HepG2 (cell line): Measurements from ENCODE around the gene FHIT. TPM values are rescaled to one million over a fixed set of nuclear protein-coding genes. Genes with fewer than 3 reads are reported as not detected.

Experiments used
- ATAC-seq: fragments of 200-7000 bp; cut with Tn5 transposase; 3 replicates; pipeline ENCODE4 v1.9.1; 2020; ENCODE audit warnings: mild to moderate bottlenecking, moderate library complexity
- BruUV-seq: library from RNA; stranded (reverse); fragments of 400-500 nt; replicated peaks from 2 replicates; lab custom pipeline; 2021; lab: Mats Ljungman, UMichigan
- CTCF ChIA-PET: fragments of 300-600 bp; formaldehyde crosslinking; extraction: SDS; loops from one replicate; lab custom pipeline; 2021; ENCODE audit warnings: low total read pairs, inconsistent platforms, low intra/inter-chr PET ratio; lab: Yijun Ruan, JAX
- POLR2A ChIA-PET: fragments of 350-600 bp; sonication (Branson Sonifier 250); formaldehyde crosslinking; loops from one replicate; lab custom pipeline; 2020; ENCODE audit warnings: antibody characterized with exemption, inconsistent platforms; lab: Yijun Ruan, JAX
- DNase-seq: peaks from one replicate; pipeline ENCODE4 v3.0.0-alpha.2; 2015; ENCODE audit warnings: low spot score
- FAIRE-seq: peaks from 3 replicates; lab custom pipeline; 2011; peaks lifted over from hg19 to GRCh38; lab: Jason Lieb, UNC
- H2AFZ ChIP-seq: one replicate; pipeline ENCODE4 v1.6.1; 2011; ENCODE audit warnings: low read length, inconsistent platforms
- H3K27ac ChIP-seq: fragments of 300-600 bp; 3 replicates; pipeline ENCODE4 v1.8.0; 2011; ENCODE audit warnings: mixed run types, mild to moderate bottlenecking, mixed read lengths, low read length, inconsistent platforms; ENCODE audit not compliant: insufficient read depth; ENCODE audit errors: extremely low read length
- H3K27me3 ChIP-seq, 2 experiments: fragments of 200-600 bp in 1 of 2; 2 replicates in 1 of 2; 3 replicates in 1 of 2; pipeline versions ENCODE4 v1.6.0 to v1.8.0; 2011; ENCODE audit warnings: low read length in 2 of 2, mild to moderate bottlenecking in 2 of 2, moderate library complexity in 2 of 2, inconsistent platforms in 1 of 2; ENCODE audit not compliant: insufficient read depth in 2 of 2, control insufficient read depth in 1 of 2
- H3K36me3 ChIP-seq, 2 experiments: fragments of 200-600 bp in 1 of 2; replicated peaks in 1 of 2; 2 replicates in 1 of 2; 3 replicates in 1 of 2; pipeline versions ENCODE4 v1.5.1 to v1.8.0; 2011; ENCODE audit warnings: low read length in 2 of 2, inconsistent platforms in 1 of 2; ENCODE audit not compliant: insufficient read depth in 2 of 2, control insufficient read depth in 1 of 2
- H3K4me1 ChIP-seq: 2 replicates; pipeline ENCODE4 v1.5.1; 2012; ENCODE audit warnings: low read length, inconsistent platforms; ENCODE audit not compliant: insufficient read depth
- H3K4me2 ChIP-seq: 2 replicates; pipeline ENCODE4 v1.6.0; 2011; ENCODE audit warnings: low read depth, low read length, inconsistent platforms
- H3K4me3 ChIP-seq, 3 experiments: fragments of 200-600 bp in 1 of 3; sonication (generic), shearing (Covaris generic) in 1 of 3; replicated peaks in 1 of 3; 2 replicates each; pipeline ENCODE4 v1.5.1; 2011 to 2016; ENCODE audit warnings: low read length in 3 of 3, inconsistent platforms in 2 of 3, low read depth in 2 of 3, mild to moderate bottlenecking in 2 of 3, control low read depth in 1 of 3, mixed read lengths in 1 of 3; ENCODE audit not compliant: insufficient read depth in 1 of 3
- H3K79me2 ChIP-seq: one replicate; pipeline ENCODE4 v1.6.1; 2011; ENCODE audit warnings: low read length, inconsistent platforms; ENCODE audit not compliant: insufficient read depth
- H3K9ac ChIP-seq: 2 replicates; pipeline ENCODE4 v1.6.0; 2011; ENCODE audit warnings: mild to moderate bottlenecking, low read depth, low read length, inconsistent platforms; ENCODE audit not compliant: insufficient read depth
- H3K9me3 ChIP-seq: 2 replicates; pipeline ENCODE4 v1.5.1; 2012; ENCODE audit warnings: mild to moderate bottlenecking, low read length
- H4K20me1 ChIP-seq: 2 replicates; pipeline ENCODE4 v1.6.0; 2011; ENCODE audit warnings: inconsistent platforms, mild to moderate bottlenecking, low read length, moderate library complexity; ENCODE audit not compliant: insufficient read depth
- ATF1 ChIP-seq: IDR thresholded peaks from 2 replicates; pipeline ENCODE4 v1.6.1; 2016; ENCODE audit warnings: mild to moderate bottlenecking, control low read depth
- CSRNP2 ChIP-seq: sonication (generic); formaldehyde crosslinking; conservative IDR thresholded peaks from 2 replicates; pipeline ENCODE4 v1.8.0; 2022; ENCODE audit warnings: low read depth, missing genetic modification reagents
- HMGA1 ChIP-seq: sonication (generic); formaldehyde crosslinking; conservative IDR thresholded peaks from 2 replicates; pipeline ENCODE4 v1.4.0; 2020; ENCODE audit warnings: missing genetic modification reagents
- KLF6 ChIP-seq: IDR thresholded peaks from 2 replicates; pipeline ENCODE4 v1.8.0; 2016; ENCODE audit warnings: missing biosample characterization, missing genetic modification reagents
- MAFK ChIP-seq, 2 experiments: IDR thresholded peaks in 1 of 2; conservative IDR thresholded peaks in 1 of 2; 2 replicates each; pipeline ENCODE4 v1.6.1; 2011; ENCODE audit warnings: improper control_type of control experiment in 2 of 2, low read length in 2 of 2
- MXD4 ChIP-seq: IDR thresholded peaks from 2 replicates; pipeline ENCODE4 v1.6.1; 2016; ENCODE audit warnings: mild to moderate bottlenecking, missing biosample characterization, missing genetic modification reagents
- RAD51 ChIP-seq: fragments of 450-650 bp; IDR thresholded peaks from 2 replicates; pipeline ENCODE4 v1.6.1; 2016; ENCODE audit warnings: borderline replicate concordance
- STAG1 ChIP-seq: sonication (generic); formaldehyde crosslinking; IDR thresholded peaks from 2 replicates; pipeline ENCODE4 v1.4.0; 2020; ENCODE audit warnings: missing genetic modification reagents
- ZMYM3 ChIP-seq: sonication (generic); formaldehyde crosslinking; IDR thresholded peaks from 2 replicates; pipeline ENCODE4 v1.5.1; 2020; ENCODE audit warnings: mild to moderate bottlenecking, missing genetic modification reagents
- ZNF580 ChIP-seq: IDR thresholded peaks from 2 replicates; pipeline ENCODE4 v1.6.1; 2016; ENCODE audit warnings: low read depth, borderline replicate concordance
- WGBS: methylation state at CpG from one replicate; pipeline ENCODE4 v1.1.6; 2017; ENCODE audit warnings: low lambda C conversion rate; 5-methylcytosine and 5-hydroxymethylcytosine counted together
- in situ Hi-C: cut with HindIII; loops from 2 replicates; pipeline ENCODE4 v1.10.0; 2017; ENCODE audit warnings: low pct_unique_long_range_greater_than_20kb; ENCODE audit not compliant: extremely low pct_ligation_motif_present
- intact Hi-C: fragments of 100-400 bp; cut with micrococcal nuclease; formaldehyde crosslinking; loops from one replicate; pipeline ENCODE4 v1.10.0; 2022; ENCODE audit not compliant: unreplicated experiment
- polyA plus RNA-seq, 8 experiments: library from polyadenylated mRNA; depleted of rRNA in 3 of 8; stranded (reverse) in 7 of 8; unstranded in 1 of 8; fragments of >200 nt; fragmentation: Illumina TruSeq in 4 of 8; extraction: Trizol in 4 of 8; gene quantifications; 2 replicates each; pipeline versions ENCODE4 v1.2.1 to v1.2.3, GENCODE V29; 2011 to 2016; ENCODE audit warnings: low read depth in 4 of 8, missing spikeins in 1 of 8, mixed read lengths in 1 of 8; ENCODE audit not compliant: insufficient read depth in 1 of 8
- total RNA-seq, 5 experiments: library from RNA; depleted of rRNA; stranded (reverse); fragments of >200 nt; fragmentation: Illumina TruSeq; extraction: Trizol; gene quantifications; 2 replicates each; pipeline ENCODE4 v1.2.3, GENCODE V29; 2016; ENCODE audit warnings: low read depth in 1 of 5

The FHIT gene
- total and polyA plus RNA-seq, 2 of the 13 experiments (the other 11 are each of a cell fraction or from before 2014, with no cell fraction given): 4.0 to 4.6 TPM

DNA sequence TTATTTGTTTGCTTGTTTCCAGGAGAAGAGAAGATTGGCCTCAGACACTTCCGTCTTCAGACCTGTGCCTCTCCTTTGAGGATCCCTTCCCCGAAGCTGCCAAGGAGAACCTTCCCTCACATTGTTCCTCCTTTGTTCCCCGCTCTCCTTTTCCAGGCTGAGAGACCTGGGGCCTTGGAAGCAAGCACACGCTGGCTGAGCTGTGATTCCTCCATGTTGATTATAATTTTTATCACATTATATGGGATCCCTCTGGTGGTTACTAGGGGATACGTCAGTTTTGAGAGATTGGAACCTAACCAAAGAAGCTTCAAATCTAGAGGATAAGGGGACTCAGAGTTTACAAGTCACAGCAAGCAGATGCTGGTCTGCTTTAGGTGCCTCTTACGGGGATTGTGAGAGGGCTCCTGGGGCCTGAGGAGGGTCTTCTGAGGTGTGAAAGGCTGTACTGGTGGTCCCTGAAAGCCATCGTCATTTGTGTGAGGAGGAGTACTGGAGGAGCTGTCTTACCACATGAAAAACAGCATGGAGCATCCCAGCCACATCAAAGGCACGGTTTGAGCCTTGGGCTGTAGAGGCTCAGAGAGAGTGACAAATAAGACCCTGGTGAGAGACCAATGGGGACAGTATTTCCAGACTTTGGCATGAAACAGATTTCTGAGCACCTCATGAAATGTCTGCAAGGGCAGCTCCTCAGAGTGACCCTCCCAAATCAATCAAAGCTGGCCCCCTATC, 1441.4 kb downstream of the FHIT start:
- POLR2A ChIA-PET: no interaction called here
- H2AFZ ChIP-seq: no peak overlapping the region
- no peak overlapping the region for H3K4me3 ChIP-seq
- H4K20me1 ChIP-seq: no peaks in the 10 kb centered on the region
- H3K27me3 ChIP-seq: no peaks in the 10 kb centered on the region
- intact Hi-C loops: loop anchor here (1.0 kb wide), 1 partner anchor 235 kb away; no protein-coding TSS in a partner anchor
- H3K27ac ChIP-seq: no peak overlapping the region
- no peak overlapping the region for H3K9ac ChIP-seq
- ATAC-seq: no peak; the same call in 2 of the 3 replicates
- CTCF ChIA-PET: no interaction called here
- TF ChIP-seq RAD51 (no peak), ZNF580 (CRISPR knock-in tag) (no peak), HMGA1 (CRISPR knock-in tag) (no peak), STAG1 (peak; percentile 36; the same call in 1 of the 2 replicates), ZMYM3 (CRISPR knock-in tag) (no peak), MXD4 (CRISPR knock-in tag) (no peak), KLF6 (CRISPR knock-in tag) (no peak)
- DNase-seq: no peak
- H3K4me2 ChIP-seq: no peak overlapping the region
- no peaks in the 10 kb centered on the region for H3K4me1 ChIP-seq
- FAIRE-seq: no peak
- in situ Hi-C loops: no loop called here
- BruUV-seq: no TSS peak
- no peaks in the 10 kb centered on the region for H3K9me3 ChIP-seq
- H3K79me2 ChIP-seq: no peaks in the 10 kb centered on the region
- WGBS: 46% methylated on average over 8 of the region's 8 CpGs
- no peaks in the 10 kb centered on the region for H3K36me3 ChIP-seq

GRCh38 chr3:59809016-59809415, 1442.2 kb downstream of the FHIT start:
- 27% methylated on average over 4 of the region's 4 CpGs for WGBS
- DNase-seq: no peak
- FAIRE-seq: no peak
- Histone ChIP-seq H3K79me2 (no peaks in the 10 kb centered on the region), H3K9ac (no peak overlapping the region), H3K4me3 (no peak overlapping the region), H2AFZ (no peak overlapping the region), H3K27ac (no peak overlapping the region), H3K4me1 (no peaks in the 10 kb centered on the region), H3K27me3 (no peaks in the 10 kb centered on the region), H3K36me3 (no peaks in the 10 kb centered on the region), H3K4me2 (no peak overlapping the region), H3K9me3 (no peaks in the 10 kb centered on the region), H4K20me1 (no peaks in the 10 kb centered on the region)
- in situ Hi-C loops (no loop called here), intact Hi-C loops (loop anchor here (1.0 kb wide), 1 partner anchor 234 kb away; no protein-coding TSS in a partner anchor)
- CTCF ChIA-PET: no interaction called here
- ATAC-seq: no peak
- TF ChIP-seq CSRNP2 (CRISPR knock-in tag) (no peak), MAFK (conservative IDR thresholded peaks at IDR 0.05 in 1 of 2, IDR thresholded peaks at IDR 0.05 in 1 of 2; ENCODE audit: low read length in 2 of 2) (peak in 1 of 2 experiments; percentile 50; a peak in 1 of 4 replicates), ATF1 (CRISPR knock-in tag) (no peak)
- BruUV-seq: no TSS peak
- POLR2A ChIA-PET: no interaction called here
